Right atrium auricular region (tissue), 2 donors: ENCODE data around the gene SPSB2. TPM values are rescaled to one million over a fixed set of nuclear protein-coding genes. Genes with fewer than 3 reads are reported as not detected.
"Not testable (repeated sequence)": the region's sequence is repeated elsewhere in the genome, so short reads cannot be mapped to it uniquely, and the experiment has no call there.

Experiments used
- DNase-seq: peaks from one replicate; pipeline ENCODE4 v3.0.0-alpha.2; 2019; ENCODE audit warnings: low spot score
- H3K27ac ChIP-seq, 2 donors: fragments of 200-600 bp; sonication (generic); 1 replicate in 1 of 2; 2 replicates in 1 of 2; pipeline ENCODE4 v1.5.1; 2016 to 2019
- H3K27me3 ChIP-seq, 2 donors: fragments of 200-600 bp; sonication (generic); one replicate each; pipeline versions ENCODE4 v1.5.1 to v1.6.0; 2017 to 2019
- H3K36me3 ChIP-seq: fragments of 200-600 bp; sonication (generic); one replicate; pipeline ENCODE4 v1.5.1; 2016
- H3K4me1 ChIP-seq, 2 donors: fragments of 200-600 bp; sonication (generic); one replicate each; pipeline versions ENCODE4 v1.5.1 to v1.6.0; 2017 to 2019
- H3K4me3 ChIP-seq, 2 donors: fragments of 200-600 bp; sonication (generic); 1 replicate in 1 of 2; 2 replicates in 1 of 2; pipeline ENCODE4 v1.5.1; 2017 to 2019; ENCODE audit warnings: mild to moderate bottlenecking in 1 of 2, moderate library complexity in 1 of 2
- H3K9me3 ChIP-seq, 2 donors: fragments of 200-600 bp; sonication (generic); one replicate each; pipeline ENCODE4 v1.5.1; 2019
- total RNA-seq, 2 donors: library from RNA; depleted of rRNA; stranded (reverse); fragments of >200 nt; gene quantifications; one replicate each; pipeline ENCODE4 v1.1.0, GENCODE V29; 2016
- TF ChIP-seq, protein P1 (sequence below), 2 donors: fragments of 200-600 bp; sonication (generic); IDR thresholded peaks; one replicate each; pipeline ENCODE4 v1.5.1; 2019; ENCODE audit warnings: antibody characterized with exemption in 2 of 2

SPSB2 gene
- total RNA-seq, 2 donors from 2014 or later, result 4.1 to 6.4 TPM

DNA sequence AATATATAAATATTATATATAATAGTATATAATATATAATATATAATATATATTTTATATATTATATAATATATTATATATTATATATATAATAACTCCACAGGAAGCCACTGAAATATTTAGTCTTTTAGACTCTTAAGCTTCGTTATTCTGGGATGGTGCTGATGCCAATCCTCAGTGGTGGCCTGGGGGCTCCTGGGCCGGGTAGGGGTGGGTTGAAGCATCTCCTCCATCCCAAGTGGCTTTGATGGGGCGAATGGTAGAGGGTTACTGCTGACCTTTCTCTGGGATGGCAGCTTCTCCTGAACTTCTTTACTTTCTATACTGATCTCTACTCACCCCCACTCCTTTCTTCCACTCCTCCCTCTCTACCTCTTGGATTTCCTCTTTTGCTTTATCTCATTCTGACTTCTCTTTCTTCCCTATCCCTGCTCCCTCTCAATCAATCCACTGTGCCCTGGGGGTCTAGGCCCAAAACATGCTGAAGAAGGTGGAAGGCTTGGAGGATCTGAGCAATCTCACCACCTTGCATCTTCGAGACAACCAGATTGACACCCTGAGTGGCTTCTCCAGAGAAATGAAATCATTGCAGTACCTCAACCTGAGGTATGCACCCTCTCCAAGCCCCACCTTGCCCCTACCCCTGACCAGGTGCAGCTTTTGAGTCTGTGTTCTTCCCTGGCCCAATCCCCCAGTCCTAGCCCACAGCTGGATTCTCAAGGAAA is 36.5 kb upstream of the SPSB2 start:
- Histone ChIP-seq H3K36me3 (no peaks in the 10 kb centered on the region), H3K27me3 (no peaks in the 10 kb centered on the region), H3K4me3 (no peak overlapping the region), H3K9me3 (no peaks in the 10 kb centered on the region), H3K4me1 (peaks cover 0 to 16% of the 10 kb centered on the region in 2 donors), H3K27ac (no peak overlapping the region)
- DNase-seq, result no peak
- TF ChIP-seq, protein P1, sequence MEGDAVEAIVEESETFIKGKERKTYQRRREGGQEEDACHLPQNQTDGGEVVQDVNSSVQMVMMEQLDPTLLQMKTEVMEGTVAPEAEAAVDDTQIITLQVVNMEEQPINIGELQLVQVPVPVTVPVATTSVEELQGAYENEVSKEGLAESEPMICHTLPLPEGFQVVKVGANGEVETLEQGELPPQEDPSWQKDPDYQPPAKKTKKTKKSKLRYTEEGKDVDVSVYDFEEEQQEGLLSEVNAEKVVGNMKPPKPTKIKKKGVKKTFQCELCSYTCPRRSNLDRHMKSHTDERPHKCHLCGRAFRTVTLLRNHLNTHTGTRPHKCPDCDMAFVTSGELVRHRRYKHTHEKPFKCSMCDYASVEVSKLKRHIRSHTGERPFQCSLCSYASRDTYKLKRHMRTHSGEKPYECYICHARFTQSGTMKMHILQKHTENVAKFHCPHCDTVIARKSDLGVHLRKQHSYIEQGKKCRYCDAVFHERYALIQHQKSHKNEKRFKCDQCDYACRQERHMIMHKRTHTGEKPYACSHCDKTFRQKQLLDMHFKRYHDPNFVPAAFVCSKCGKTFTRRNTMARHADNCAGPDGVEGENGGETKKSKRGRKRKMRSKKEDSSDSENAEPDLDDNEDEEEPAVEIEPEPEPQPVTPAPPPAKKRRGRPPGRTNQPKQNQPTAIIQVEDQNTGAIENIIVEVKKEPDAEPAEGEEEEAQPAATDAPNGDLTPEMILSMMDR (IDR thresholded peaks at IDR 0.05), result no peak

DNA sequence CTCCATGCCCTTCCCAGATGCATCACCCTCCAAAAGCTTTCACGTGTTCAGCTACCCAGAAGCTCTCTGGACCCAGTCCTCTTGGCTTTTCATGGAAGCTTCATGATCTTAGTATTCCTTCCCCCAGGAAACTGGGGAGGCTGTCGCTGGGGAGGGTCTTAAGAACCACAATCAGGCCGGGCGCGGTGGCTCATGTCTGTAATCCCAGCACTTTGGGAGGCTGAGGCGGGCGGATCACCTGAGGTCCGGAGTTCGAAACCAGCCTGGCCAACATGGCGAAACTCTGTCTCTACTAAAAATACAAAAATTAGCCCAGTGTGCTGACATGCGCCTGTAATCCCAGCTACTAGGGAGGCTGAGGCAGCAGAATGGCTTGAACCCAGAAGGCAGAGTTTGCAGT is 35.0 kb upstream of the SPSB2 start:
- DNase-seq, H3K27me3 ChIP-seq: not testable (repeated sequence)
- peaks cover 0 to 12% of the 10 kb centered on the region in 2 donors for H3K4me1 ChIP-seq

DNA sequence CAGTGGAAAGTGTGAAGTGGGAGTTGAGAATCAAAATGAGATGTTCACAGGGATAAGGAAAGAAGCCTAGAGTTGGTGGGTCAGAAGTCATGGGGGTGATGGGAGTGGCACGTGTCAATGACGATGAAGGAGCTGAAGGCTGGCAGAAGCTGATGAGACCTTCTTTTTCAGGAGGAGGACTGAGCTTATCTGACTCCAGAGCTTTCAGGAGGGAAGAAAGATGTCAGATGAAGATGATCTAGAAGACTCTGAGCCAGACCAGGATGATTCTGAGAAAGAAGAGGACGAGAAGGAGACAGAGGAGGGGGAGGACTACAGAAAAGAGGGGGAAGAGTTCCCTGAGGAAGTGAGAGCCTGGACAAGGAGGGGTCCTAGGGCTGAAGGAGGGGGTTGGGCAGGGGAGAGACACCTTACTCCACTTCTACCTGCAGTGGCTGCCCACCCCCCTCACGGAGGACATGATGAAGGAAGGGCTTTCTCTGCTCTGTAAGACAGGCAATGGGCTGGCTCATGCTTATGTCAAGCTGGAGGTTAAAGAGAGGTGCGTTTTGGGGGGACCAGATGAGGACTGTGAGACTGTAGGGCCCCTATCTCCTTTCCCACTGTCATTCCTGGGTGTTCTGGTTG is 32.4 kb upstream of the SPSB2 start:
- H3K4me3 ChIP-seq, result peak overlapping the region in 1 of 2 donors; percentile 76
- H3K27me3 ChIP-seq, result no peaks in the 10 kb centered on the region
- no peaks in the 10 kb centered on the region for H3K9me3 ChIP-seq
- no peaks in the 10 kb centered on the region for H3K36me3 ChIP-seq
- peaks cover 0 to 12% of the 10 kb centered on the region in 2 donors for H3K4me1 ChIP-seq
- no peak for DNase-seq
- peak overlapping the region; percentile 78 to 84 for H3K27ac ChIP-seq
- TF ChIP-seq, protein P1 (IDR thresholded peaks at IDR 0.05), result no peak

More for the DNA sequence above, 35.0 kb upstream of the SPSB2 start:
- H3K36me3 ChIP-seq, H3K27ac ChIP-seq, H3K4me3 ChIP-seq, H3K9me3 ChIP-seq: not testable (repeated sequence)

DNA sequence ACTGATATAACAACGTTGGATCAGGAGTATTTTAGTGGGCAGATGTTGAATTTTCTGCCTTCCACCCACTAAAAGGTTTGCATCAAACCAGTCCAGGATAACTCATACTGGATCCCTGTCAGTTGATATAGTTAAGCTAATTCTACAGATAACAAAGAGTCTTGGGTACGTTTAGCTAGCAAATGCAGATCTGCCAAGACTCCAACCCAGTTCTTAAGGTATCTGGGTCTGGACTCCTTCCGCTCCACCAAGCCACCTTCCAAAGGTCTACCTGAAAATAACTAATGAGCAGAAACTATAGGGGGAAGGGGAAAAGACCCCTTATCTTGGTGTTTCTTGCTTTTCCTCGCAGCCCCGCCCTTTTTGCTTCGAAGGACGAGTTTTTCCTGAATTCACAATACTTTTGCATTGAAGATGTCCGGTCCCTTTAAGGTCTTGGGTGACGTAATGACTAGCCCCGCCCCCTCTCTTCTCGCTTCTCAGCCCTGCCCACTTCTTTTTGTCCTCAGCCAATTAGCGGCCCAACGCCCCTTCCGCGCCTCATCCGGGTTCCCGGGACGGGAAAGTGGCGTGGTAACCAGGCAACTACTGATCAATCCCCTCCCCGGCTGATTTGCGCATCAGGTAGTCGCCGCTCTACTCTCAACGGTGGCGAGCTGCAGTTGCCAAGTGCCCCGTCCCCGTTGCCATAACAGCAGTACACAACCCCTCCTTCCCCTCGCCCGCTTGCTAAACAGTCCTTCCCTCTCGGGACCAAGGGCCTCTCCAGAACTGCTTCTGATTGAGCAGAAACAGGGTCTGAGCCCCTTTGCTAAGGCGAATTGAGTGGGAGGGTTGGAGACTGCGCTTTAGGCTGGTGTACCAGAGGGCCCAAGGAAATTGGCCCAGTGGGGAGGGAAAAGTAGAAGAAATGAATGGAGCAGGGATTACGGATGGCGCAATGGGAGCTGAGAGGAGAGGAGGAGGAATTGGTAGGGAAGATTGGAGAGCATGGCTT is 31.5 kb upstream of the SPSB2 start, which contains the start of gene LRRC23:
Gene LRRC23 (plus strand): TSS at position 543 of the 997 bp plus-strand sequence. CDS start 812 bp downstream, outside the sequence.
- Histone ChIP-seq H3K27ac (peak within 1 kb of the TSS; percentile 78 to 84), H3K4me1 (peaks cover 0 to 12% of the 10 kb centered on the region in 2 donors), H3K9me3 (no peaks in the 10 kb centered on the region), H3K27me3 (no peaks in the 10 kb centered on the region), H3K36me3 (no peaks in the 10 kb centered on the region), H3K4me3 (peak within 1 kb of the TSS; percentile 62 to 76)
- TF ChIP-seq, protein P1 (IDR thresholded peaks at IDR 0.05), result no peak
- DNase-seq, result peak; percentile 98

DNA sequence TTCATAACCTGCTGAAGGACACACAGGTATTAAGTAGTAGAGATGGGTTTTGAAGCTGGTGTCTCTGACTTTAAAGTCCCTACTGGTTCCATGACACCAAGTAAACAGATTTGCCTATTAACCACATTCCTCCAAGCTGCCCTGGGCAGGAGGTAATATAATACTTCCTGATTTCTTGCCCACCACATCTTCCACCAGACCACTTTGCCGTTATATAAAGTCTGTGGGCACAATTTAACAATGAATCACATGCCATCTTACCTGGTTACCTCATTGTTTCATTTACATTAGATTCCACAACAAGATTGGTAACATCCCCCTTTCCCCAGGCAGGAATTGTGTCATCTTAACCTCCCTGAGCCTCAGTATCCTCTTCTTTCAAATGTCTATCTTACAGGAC is 30.6 kb upstream of the SPSB2 start:
- no peak overlapping the region for H3K4me3 ChIP-seq
- H3K36me3 ChIP-seq, result no peaks in the 10 kb centered on the region
- H3K27me3 ChIP-seq, result no peaks in the 10 kb centered on the region
- H3K27ac ChIP-seq, result no peak overlapping the region
- no peaks in the 10 kb centered on the region for H3K9me3 ChIP-seq
- H3K4me1 ChIP-seq, result peaks cover 0 to 12% of the 10 kb centered on the region in 2 donors
- TF ChIP-seq, protein P1 (IDR thresholded peaks at IDR 0.05), result no peak
- no peak for DNase-seq
